DMS 273 (cell line): ENCODE results near the gene ADPRH.
"Not testable (repeated sequence)": the region's sequence is repeated elsewhere in the genome, so short reads cannot be mapped to it uniquely, and the experiment has no call there.

Source experiments
- DNase-seq: peaks from one replicate; lab custom pipeline; 2025; ENCODE audit not compliant: unreplicated experiment; lab: John Stamatoyannopoulos, UW

The ADPRH gene

GRCh38 chr3:119559441-119559963, 19.8 kb upstream of the ADPRH start, which contains the start of gene CD80:
Gene CD80 (minus strand): TSS chr3:119559614. CDS start chr3:119557728, 1,886 bp downstream.
- peak; percentile 66 for DNase-seq

- no peak for DNase-seq
Measured at GRCh38 chr3:119560160-119560559, 19.1 kb upstream of the ADPRH start.

- no peak for DNase-seq
Measured at GRCh38 chr3:119562307-119562961, 16.9 kb upstream of the ADPRH start.

- DNase-seq = not testable (repeated sequence)
Measured at GRCh38 chr3:119563334-119563733, 16.0 kb upstream of the ADPRH start.

GRCh38 chr3:119569156-119569555, 10.1 kb upstream of the ADPRH start:
- DNase-seq = no peak

- DNase-seq = no peak
Measured at GRCh38 chr3:119570229-119570628, 9.1 kb upstream of the ADPRH start.

- DNase-seq = no peak
Measured at GRCh38 chr3:119571230-119571629, 8.1 kb upstream of the ADPRH start.

GRCh38 chr3:119571688-119572087, 7.6 kb upstream of the ADPRH start:
- DNase-seq = no peak

GRCh38 chr3:119575507-119575906, 3.8 kb upstream of the ADPRH start:
- no peak for DNase-seq

- DNase-seq = no peak
Measured at GRCh38 chr3:119580067-119580760, 922 bp downstream of the ADPRH start.

- DNase-seq = no peak
Measured at GRCh38 chr3:119582178-119582577, 2.9 kb downstream of the ADPRH start.

GRCh38 chr3:119585208-119585607, 5.9 kb downstream of the ADPRH start:
- no peak for DNase-seq

- DNase-seq = no peak
Measured at GRCh38 chr3:119585856-119586570, 6.7 kb downstream of the ADPRH start.

- DNase-seq = no peak
Measured at GRCh38 chr3:119586733-119587172, 7.5 kb downstream of the ADPRH start.

- peak; percentile 55 for DNase-seq
Measured at GRCh38 chr3:119588112-119588511, 8.8 kb downstream of the ADPRH start.

GRCh38 chr3:119589102-119589773, 9.9 kb downstream of the ADPRH start:
- DNase-seq = no peak

GRCh38 chr3:119590706-119591105, 11.4 kb downstream of the ADPRH start:
- DNase-seq = no peak

- no peak for DNase-seq
Measured at GRCh38 chr3:119592861-119593260, 13.6 kb downstream of the ADPRH start.

- no peak for DNase-seq
Measured at GRCh38 chr3:119594066-119594465, 14.8 kb downstream of the ADPRH start.

- not testable (repeated sequence) for DNase-seq
Measured at GRCh38 chr3:119594929-119595328, 15.6 kb downstream of the ADPRH start.
